SU-DHL-6 (cell line): ENCODE data around the gene MAN1B1.

ENCODE experiments used
- H2AFZ ChIP-seq: fragments of 200-600 bp; sonication (generic); 2 replicates; pipeline ENCODE4 v1.6.1; 2014; ENCODE audit warnings: low read depth, mild to moderate bottlenecking, moderate library complexity, mixed read lengths, antibody characterized with exemption, low read length; ENCODE audit not compliant: severe bottlenecking
- H3F3A ChIP-seq: fragments of 200-600 bp; shearing (Covaris generic); 2 replicates; pipeline ENCODE4 v1.6.0; 2016; ENCODE audit warnings: antibody characterized with exemption, mild to moderate bottlenecking; ENCODE audit not compliant: insufficient read depth
- H3K27ac ChIP-seq: fragments of 200-600 bp; sonication (generic); 2 replicates; pipeline ENCODE4 v1.5.1; 2016; ENCODE audit warnings: low read depth, mild to moderate bottlenecking, low read length, moderate library complexity, mixed read lengths
- H3K27me3 ChIP-seq: fragments of 200-600 bp; sonication (generic), shearing (Covaris generic); 2 replicates; pipeline ENCODE4 v1.6.0; 2014; ENCODE audit warnings: mild to moderate bottlenecking, low read length
- H3K36me3 ChIP-seq: fragments of 200-600 bp; sonication (generic); 2 replicates; pipeline ENCODE4 v1.6.1; 2014; ENCODE audit warnings: mild to moderate bottlenecking, low read length, mixed read lengths
- H3K4me2 ChIP-seq: fragments of 300-600, 200-600 bp; shearing (Covaris generic), sonication (generic); 2 replicates; pipeline ENCODE4 v1.6.0; 2014; ENCODE audit warnings: low read length, low read depth, mild to moderate bottlenecking; ENCODE audit not compliant: poor library complexity, severe bottlenecking
- H3K4me3 ChIP-seq: fragments of 200-600 bp; sonication (generic); 2 replicates; pipeline ENCODE4 v1.5.1; 2014; ENCODE audit warnings: antibody characterized with exemption, low read length, mild to moderate bottlenecking, mixed read lengths; ENCODE audit not compliant: insufficient read depth, poor library complexity, severe bottlenecking
- H3K79me2 ChIP-seq: fragments of 200-600 bp; sonication (generic); 2 replicates; pipeline ENCODE4 v1.6.1; 2014; ENCODE audit warnings: mild to moderate bottlenecking, low read length, moderate library complexity; ENCODE audit not compliant: insufficient read depth
- H3K9ac ChIP-seq: fragments of 200-600 bp; sonication (generic); 2 replicates; pipeline ENCODE4 v1.7.0; 2014; ENCODE audit warnings: mild to moderate bottlenecking, low read length
- H3K9me2 ChIP-seq: fragments of 200-600 bp; sonication (generic); replicated peaks from 2 replicates; pipeline ENCODE4 v1.6.1; 2014; ENCODE audit warnings: low read length; ENCODE audit not compliant: insufficient read depth
- H3K9me3 ChIP-seq: fragments of 200-600 bp; sonication (generic); 2 replicates; pipeline ENCODE4 v1.6.1; 2014; ENCODE audit warnings: low read length, mixed read lengths; ENCODE audit not compliant: insufficient read depth
- H4K20me1 ChIP-seq: fragments of 200-600 bp; sonication (generic); 2 replicates; pipeline ENCODE4 v1.6.1; 2014; ENCODE audit warnings: low read depth, mild to moderate bottlenecking, antibody characterized with exemption, low read length, moderate library complexity, mixed read lengths
- CTCF ChIP-seq: fragments of 200-600 bp; sonication (generic); IDR thresholded peaks from one replicate; pipeline ENCODE4 v1.5.1; 2017; ENCODE audit warnings: antibody characterized with exemption, mild to moderate bottlenecking, low read length, moderate library complexity; ENCODE audit not compliant: insufficient read depth, poor library complexity, severe bottlenecking
- EZH2phosphoT487 ChIP-seq: fragments of 200-600 bp; sonication (generic), shearing (Covaris generic); conservative IDR thresholded peaks from 2 replicates; pipeline ENCODE4 v1.6.1; 2018; ENCODE audit warnings: mild to moderate bottlenecking, antibody characterized with exemption, low read length, moderate library complexity, mixed read lengths

Gene MAN1B1

GRCh38 chr9:137084526-137084925 is 2.3 kb upstream of the MAN1B1 start:
- H3K4me3 ChIP-seq = no peak overlapping the region
- H3K9me3 ChIP-seq = no peaks in the 10 kb centered on the region
- H3K9me2 ChIP-seq = no peaks in the 10 kb centered on the region
- no peaks in the 10 kb centered on the region for H3K36me3 ChIP-seq
- H3K4me2 ChIP-seq = no peak overlapping the region
- no peaks in the 10 kb centered on the region for H3K79me2 ChIP-seq
- H3K9ac ChIP-seq = no peak overlapping the region
- H3K27ac ChIP-seq = no peak overlapping the region
- H4K20me1 ChIP-seq = no peaks in the 10 kb centered on the region
- no peak overlapping the region for H2AFZ ChIP-seq
- no peaks in the 10 kb centered on the region for H3K27me3 ChIP-seq
- TF ChIP-seq EZH2phosphoT487 = no peak
- no peak for TF ChIP-seq CTCF
- peaks cover 4% of the 10 kb centered on the region for H3F3A ChIP-seq

GRCh38 chr9:137085920-137086530 is 760 bp upstream of the MAN1B1 start:
- no peaks in the 10 kb centered on the region for H3K36me3 ChIP-seq
- peaks cover 4% of the 10 kb centered on the region for H3F3A ChIP-seq
- no peaks in the 10 kb centered on the region for H4K20me1 ChIP-seq
- TF ChIP-seq EZH2phosphoT487 = no peak
- TF ChIP-seq CTCF = no peak
- no peaks in the 10 kb centered on the region for H3K9me2 ChIP-seq
- peak overlapping the region; percentile 83 for H3K9ac ChIP-seq
- peak overlapping the region; percentile 56 for H3K4me3 ChIP-seq
- no peaks in the 10 kb centered on the region for H3K79me2 ChIP-seq
- H3K4me2 ChIP-seq = peak overlapping the region; percentile 76
- peak overlapping the region; percentile 27 for H2AFZ ChIP-seq
- peak overlapping the region; percentile 71 for H3K27ac ChIP-seq
- no peaks in the 10 kb centered on the region for H3K27me3 ChIP-seq
- H3K9me3 ChIP-seq = no peaks in the 10 kb centered on the region

GRCh38 chr9:137087409-137087925 is 682 bp downstream of the MAN1B1 start:
- Histone ChIP-seq H3K79me2 (no peaks in the 10 kb centered on the region), H3K9me2 (no peaks in the 10 kb centered on the region), H3K27ac (peak overlapping the region; percentile 53), H3K27me3 (no peaks in the 10 kb centered on the region), H3K9me3 (no peaks in the 10 kb centered on the region), H3F3A (peaks cover 4% of the 10 kb centered on the region), H2AFZ (peak overlapping the region; percentile 83), H4K20me1 (no peaks in the 10 kb centered on the region), H3K36me3 (no peaks in the 10 kb centered on the region), H3K4me2 (peak overlapping the region; percentile 81), H3K9ac (peak overlapping the region; percentile 90), H3K4me3 (peak overlapping the region; percentile 83)
- TF ChIP-seq EZH2phosphoT487 (no peak), CTCF (no peak)
